GM13977 (cell line): ENCODE data around the gene GPBP1L1.
"Not testable (repeated sequence)": the region's sequence is repeated elsewhere in the genome, so short reads cannot be mapped to it uniquely, and the experiment has no call there.

Source experiments
- DNase-seq: peaks from one replicate; pipeline ENCODE4 v3.0.0; 2012; ENCODE audit warnings: low spot score
- in situ Hi-C: fragments of 300-500 bp; cut with MboI; formaldehyde crosslinking; loops from one replicate; pipeline ENCODE4 v1.12.0; 2022; ENCODE audit warnings: low sequenced_read_pairs, low pct_unique_long_range_greater_than_20kb, mixed read lengths, inconsistent platforms; ENCODE audit not compliant: unreplicated experiment
- TF ChIP-seq, protein P1 (sequence below): IDR thresholded peaks from 2 replicates; pipeline ENCODE4 v1.5.1; 2012; ENCODE audit warnings: mild to moderate bottlenecking, control low read depth; ENCODE audit not compliant: insufficient read depth; ENCODE audit errors: extremely low read depth, missing control alignments

The GPBP1L1 gene

DNA sequence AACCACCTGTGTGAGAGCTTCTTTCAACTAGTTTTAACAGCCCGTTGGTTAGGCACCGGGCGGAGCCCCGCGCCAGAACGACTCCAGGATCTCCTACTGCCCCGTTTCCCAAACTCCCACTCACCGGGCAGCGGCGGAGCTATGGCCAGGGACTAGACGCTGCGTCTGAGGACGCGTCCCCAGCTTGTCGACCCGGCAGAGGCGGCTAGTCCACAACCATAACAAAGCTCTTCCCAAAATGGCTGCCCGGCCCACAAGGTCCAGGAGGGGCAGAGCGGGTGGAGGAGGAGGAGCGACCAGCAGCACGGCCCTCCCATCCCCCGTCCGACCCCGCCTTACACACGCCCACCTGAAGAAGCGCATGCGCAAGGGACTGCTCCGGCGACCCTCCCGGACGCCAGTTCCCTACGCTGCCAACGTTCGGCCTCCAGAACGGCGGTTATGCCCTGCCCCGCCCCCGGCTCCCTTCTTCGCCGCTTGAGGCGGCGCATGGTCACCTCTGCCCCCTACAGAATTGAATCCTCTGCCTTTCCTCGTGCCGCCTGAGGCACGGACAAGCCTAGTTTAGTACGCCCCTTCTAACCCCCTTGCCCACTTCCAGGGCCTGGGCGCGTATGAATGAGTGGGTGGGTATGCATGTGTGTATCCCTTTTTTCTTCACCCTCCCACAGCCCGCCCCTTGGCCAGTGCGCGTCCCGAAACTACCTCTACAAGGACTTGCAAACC, at the start of gene GPBP1L1:
GPBP1L1 (minus strand) TSS at position 246 of the 726 bp plus-strand sequence. CDS start 27,446 bp downstream, outside the sequence.
- in situ Hi-C loops: no loop called here
- DNase-seq: peak; percentile 97
- TF ChIP-seq, protein P1, sequence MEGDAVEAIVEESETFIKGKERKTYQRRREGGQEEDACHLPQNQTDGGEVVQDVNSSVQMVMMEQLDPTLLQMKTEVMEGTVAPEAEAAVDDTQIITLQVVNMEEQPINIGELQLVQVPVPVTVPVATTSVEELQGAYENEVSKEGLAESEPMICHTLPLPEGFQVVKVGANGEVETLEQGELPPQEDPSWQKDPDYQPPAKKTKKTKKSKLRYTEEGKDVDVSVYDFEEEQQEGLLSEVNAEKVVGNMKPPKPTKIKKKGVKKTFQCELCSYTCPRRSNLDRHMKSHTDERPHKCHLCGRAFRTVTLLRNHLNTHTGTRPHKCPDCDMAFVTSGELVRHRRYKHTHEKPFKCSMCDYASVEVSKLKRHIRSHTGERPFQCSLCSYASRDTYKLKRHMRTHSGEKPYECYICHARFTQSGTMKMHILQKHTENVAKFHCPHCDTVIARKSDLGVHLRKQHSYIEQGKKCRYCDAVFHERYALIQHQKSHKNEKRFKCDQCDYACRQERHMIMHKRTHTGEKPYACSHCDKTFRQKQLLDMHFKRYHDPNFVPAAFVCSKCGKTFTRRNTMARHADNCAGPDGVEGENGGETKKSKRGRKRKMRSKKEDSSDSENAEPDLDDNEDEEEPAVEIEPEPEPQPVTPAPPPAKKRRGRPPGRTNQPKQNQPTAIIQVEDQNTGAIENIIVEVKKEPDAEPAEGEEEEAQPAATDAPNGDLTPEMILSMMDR: no peak

- TF ChIP-seq, protein P1: no peak
- DNase-seq: no peak
Measured at GRCh38 chr1:45730780-45731319, 44.5 kb upstream of the GPBP1L1 start.

DNA sequence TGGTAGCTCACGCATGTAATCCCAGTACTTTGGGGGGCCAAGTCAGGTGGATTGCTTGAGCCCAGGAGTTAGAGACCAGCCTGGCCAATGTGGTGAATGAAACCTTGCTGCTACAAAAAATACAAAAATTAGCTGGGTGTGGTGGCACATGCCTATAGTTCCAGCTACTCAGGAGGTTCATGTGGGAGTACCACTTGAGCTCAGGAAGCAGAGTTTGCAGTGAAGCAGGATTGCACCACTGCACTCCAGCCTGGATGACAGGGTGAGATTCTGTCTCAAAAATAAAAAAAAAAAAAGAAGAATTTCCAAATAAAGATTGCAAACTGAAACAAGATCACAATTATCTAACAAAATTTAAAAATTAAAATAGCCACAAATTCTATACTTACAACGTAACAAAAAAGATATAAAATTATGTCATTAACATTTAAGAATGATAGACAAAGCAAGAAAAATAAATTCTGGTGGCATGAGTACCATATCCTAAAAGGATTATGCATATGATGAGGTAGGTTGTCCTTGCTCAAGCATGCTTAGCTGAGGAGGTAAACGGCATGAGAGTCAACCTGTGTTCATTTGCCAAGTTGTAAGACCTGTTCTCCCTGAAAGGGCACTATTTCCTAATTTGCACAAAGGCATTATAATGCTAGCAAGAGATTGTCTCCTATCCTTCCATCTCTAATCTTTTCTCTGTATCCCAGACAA, 43.9 kb upstream of the GPBP1L1 start:
- in situ Hi-C loops: no loop called here
- no peak for DNase-seq
- TF ChIP-seq, protein P1: no peak

More at GRCh38 chr1:45730780-45731319, 44.5 kb upstream of the GPBP1L1 start:
- in situ Hi-C loops: no loop called here

GRCh38 chr1:45726007-45726406, 39.7 kb upstream of the GPBP1L1 start:
- DNase-seq, in situ Hi-C loops: not testable (repeated sequence)

DNA sequence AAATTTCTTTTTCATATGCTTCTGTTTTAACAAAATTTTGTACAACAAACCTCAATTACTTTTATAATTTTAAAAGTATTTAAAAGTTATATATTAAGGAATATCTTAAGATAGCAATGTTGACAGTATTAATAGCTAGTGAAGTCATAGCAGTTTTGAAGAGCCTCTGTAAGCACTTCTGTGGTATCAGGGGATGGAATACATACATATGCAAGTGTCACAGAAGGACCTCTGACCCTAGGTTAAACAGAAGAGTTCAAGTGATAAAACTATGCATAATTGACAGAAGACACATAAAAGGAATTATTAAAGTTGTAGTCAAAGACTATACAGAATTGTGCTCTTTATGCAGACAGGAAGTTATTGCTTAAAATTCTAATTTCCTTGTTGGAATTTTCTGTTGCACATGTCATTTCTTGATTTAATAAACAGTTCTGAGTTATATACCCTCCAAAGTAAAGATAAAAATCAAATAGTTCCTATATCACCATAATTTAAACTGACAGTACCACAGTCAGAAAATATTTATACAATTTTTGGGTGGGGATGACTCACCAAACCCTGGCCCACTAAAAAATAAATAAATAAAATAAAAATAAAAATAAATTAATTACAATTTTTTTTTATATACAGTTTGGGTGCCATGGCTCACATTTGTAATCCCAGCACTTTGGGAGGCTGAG, 37.1 kb upstream of the GPBP1L1 start:
- in situ Hi-C loops: no loop called here
- TF ChIP-seq, protein P1: no peak
- DNase-seq: no peak

- TF ChIP-seq, protein P1: no peak
- DNase-seq: no peak
- in situ Hi-C loops: no loop called here
Measured at GRCh38 chr1:45722809-45723208, 36.5 kb upstream of the GPBP1L1 start.
